HAP-1 (cell line): ENCODE results near the gene UBXN10.

Source experiments
- DNase-seq, 2 experiments: peaks; one replicate each; pipeline ENCODE4 v3.0.0-alpha.2; 2016 to 2020; ENCODE audit warnings: low spot score in 2 of 2
- H3K27me3 ChIP-seq: fragments of 250-450 bp; sonication (Bioruptor Pico); 2 replicates; pipeline ENCODE4 v1.5.1; 2020; ENCODE audit warnings: low read depth, mild to moderate bottlenecking, moderate library complexity
- H3K36me3 ChIP-seq: fragments of 250-450 bp; sonication (Bioruptor Pico); replicated peaks from 2 replicates; pipeline ENCODE4 v1.5.1; 2020; ENCODE audit warnings: mild to moderate bottlenecking
- H3K4me1 ChIP-seq: fragments of 250-450 bp; sonication (Bioruptor Pico); 2 replicates; pipeline ENCODE4 v1.5.1; 2020; ENCODE audit warnings: mild to moderate bottlenecking
- H3K4me3 ChIP-seq: fragments of 250-450 bp; sonication (Bioruptor Pico); 2 replicates; pipeline ENCODE4 v1.5.1; 2020; ENCODE audit warnings: mild to moderate bottlenecking, moderate library complexity
- H3K9me3 ChIP-seq: fragments of 250-450 bp; sonication (Bioruptor Pico); 2 replicates; pipeline ENCODE4 v1.5.1; 2020; ENCODE audit warnings: mild to moderate bottlenecking, moderate library complexity
- in situ Hi-C: fragments of 300-500 bp; cut with MboI; formaldehyde crosslinking; loops from 3 replicates; pipeline ENCODE4 v1.14.3; 2020; ENCODE audit warnings: low sequenced_read_pairs, inconsistent platforms, mixed read lengths

The UBXN10 gene

GRCh38 chr1:20165522-20165951 lies 20.4 kb upstream of the UBXN10 start:
- Histone ChIP-seq H3K4me3 (no peak overlapping the region), H3K36me3 (no peaks in the 10 kb centered on the region), H3K4me1 (no peaks in the 10 kb centered on the region), H3K9me3 (no peaks in the 10 kb centered on the region), H3K27me3 (peaks cover 11% of the 10 kb centered on the region)
- peak in 1 of 2 experiments; percentile 6 for DNase-seq
- in situ Hi-C loops, result no loop called here

- Histone ChIP-seq H3K9me3 (no peaks in the 10 kb centered on the region), H3K4me1 (no peaks in the 10 kb centered on the region), H3K4me3 (no peak overlapping the region), H3K27me3 (peaks cover 11% of the 10 kb centered on the region), H3K36me3 (no peaks in the 10 kb centered on the region)
- no peak for DNase-seq
- in situ Hi-C loops, result no loop called here
These were observed 19.8 kb upstream of the UBXN10 start for GRCh38 chr1:20166051-20166450.

DNA sequence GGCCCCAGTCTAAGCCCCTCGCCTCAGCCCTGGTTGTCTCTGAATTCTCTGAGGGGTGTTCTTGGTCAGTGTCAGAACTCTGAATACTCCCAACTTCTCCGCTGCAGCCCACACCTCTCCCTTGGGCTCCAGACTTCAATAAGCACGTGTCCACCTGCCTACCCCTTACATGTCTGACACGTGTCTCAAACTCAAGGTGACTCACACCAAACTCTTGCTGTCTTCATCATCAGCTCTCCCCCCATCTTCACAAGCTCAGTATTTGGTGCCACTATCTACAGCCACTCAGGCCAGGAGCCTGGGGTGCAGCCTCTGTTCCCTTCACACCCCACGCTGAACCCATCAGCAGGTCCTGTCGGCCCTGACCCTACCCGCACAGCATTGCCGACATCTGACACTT lies 18.8 kb upstream of the UBXN10 start:
- no peaks in the 10 kb centered on the region for H3K4me1 ChIP-seq
- peaks cover 11% of the 10 kb centered on the region for H3K27me3 ChIP-seq
- no peaks in the 10 kb centered on the region for H3K36me3 ChIP-seq
- in situ Hi-C loops, result no loop called here
- no peak for DNase-seq
- H3K4me3 ChIP-seq, result no peak overlapping the region
- H3K9me3 ChIP-seq, result no peaks in the 10 kb centered on the region

DNA sequence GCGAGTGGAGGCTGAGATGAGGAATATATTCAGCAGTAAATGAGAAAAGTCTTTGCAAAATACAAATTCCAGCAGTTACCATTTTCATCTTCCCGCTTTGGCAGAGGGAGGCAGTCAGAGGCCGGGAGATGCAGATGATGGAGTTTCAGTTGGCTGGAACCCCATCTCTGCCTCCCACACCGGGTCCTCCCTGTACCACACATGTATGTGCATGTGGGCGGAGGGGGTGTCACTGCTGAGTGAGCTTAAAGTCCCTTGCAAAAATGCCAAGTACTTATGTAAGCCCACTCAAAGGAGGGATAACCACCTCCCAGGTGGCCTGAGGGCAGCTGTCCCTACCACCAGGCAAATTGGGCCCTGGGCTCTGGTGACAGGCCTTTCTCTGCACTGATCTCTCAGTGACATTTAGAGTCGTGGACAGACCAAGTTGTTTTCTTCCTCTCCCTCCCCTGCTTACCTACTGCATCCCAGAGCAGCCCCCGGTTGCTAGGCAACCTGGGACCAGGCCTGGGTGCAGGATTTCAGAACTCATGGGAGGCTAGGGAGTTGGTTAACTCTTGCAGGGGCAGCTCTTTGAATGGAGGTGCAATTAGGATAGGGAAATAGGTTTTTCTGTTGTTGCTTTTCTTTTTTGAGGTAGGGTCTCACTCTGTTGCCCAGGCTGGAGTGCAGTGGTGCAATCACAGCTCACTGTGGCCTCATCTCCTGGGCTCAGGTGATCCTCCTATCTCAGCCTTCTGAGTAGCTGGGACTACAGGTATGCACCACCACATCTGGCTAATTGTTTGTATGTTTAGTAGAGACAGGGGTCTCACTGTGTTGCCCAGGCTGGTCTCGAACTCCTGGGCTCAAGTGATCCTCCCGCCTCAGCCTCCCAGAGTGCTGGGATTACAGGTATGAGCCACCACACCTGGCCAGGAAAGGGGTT lies 17.1 kb upstream of the UBXN10 start:
- in situ Hi-C loops, result no loop called here
- Histone ChIP-seq H3K4me3 (no peak overlapping the region), H3K36me3 (no peaks in the 10 kb centered on the region), H3K27me3 (peaks cover 11% of the 10 kb centered on the region), H3K4me1 (no peaks in the 10 kb centered on the region), H3K9me3 (no peaks in the 10 kb centered on the region)
- DNase-seq, result no peak

DNA sequence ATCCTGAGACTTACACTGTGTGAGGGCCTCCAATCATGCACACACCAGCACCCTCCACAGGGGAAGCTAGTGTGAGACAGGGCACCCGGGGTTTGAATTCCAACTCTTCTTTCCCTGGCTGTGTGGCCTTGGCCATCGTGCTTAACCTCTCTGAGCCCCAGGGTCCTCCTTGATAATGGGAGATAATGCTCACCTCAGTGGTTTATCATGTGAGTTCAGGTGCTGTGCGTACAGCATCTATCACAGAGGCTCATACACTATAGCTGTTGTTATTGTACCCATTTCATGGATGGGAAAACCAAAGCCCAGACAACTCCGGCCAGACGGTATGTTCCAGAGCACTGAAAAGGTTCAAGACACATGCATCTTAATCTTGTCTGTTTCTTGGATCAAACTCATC lies 16.0 kb upstream of the UBXN10 start:
- Histone ChIP-seq H3K9me3 (no peaks in the 10 kb centered on the region), H3K36me3 (no peaks in the 10 kb centered on the region), H3K27me3 (peaks cover 7% of the 10 kb centered on the region), H3K4me3 (no peak overlapping the region), H3K4me1 (no peaks in the 10 kb centered on the region)
- no peak for DNase-seq
- in situ Hi-C loops, result no loop called here

DNA sequence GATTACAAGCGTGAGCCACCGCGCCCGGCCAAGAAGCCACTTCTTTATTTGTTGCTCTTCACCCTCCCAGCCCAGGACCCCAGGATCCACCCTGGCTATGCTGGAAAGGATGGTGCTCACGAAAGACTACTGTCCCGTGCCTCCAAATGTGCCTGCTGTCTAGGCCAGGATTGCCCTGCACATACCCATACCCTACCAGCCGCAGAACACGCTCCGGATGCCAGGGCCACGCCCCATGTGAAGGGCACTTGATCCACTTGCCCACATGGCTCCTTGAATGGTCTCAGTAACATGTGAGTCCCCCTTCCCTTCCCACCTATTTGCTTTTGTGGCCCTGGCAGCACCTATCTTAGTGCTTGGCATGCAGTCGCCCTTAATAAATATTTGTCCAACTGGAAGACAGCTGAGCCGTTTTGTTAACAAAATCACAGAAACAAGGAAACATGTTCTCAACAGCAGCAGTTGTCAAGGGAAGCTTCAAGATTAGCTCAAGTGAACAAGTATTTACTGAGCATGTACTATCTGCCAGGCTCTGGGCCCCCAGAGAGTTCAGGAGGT lies 13.8 kb upstream of the UBXN10 start:
- H3K4me3 ChIP-seq, result no peak overlapping the region
- no peaks in the 10 kb centered on the region for H3K27me3 ChIP-seq
- no peaks in the 10 kb centered on the region for H3K9me3 ChIP-seq
- H3K36me3 ChIP-seq, result no peaks in the 10 kb centered on the region
- H3K4me1 ChIP-seq, result no peaks in the 10 kb centered on the region
- DNase-seq, result no peak
- in situ Hi-C loops, result no loop called here

GRCh38 chr1:20174937-20175666 lies 10.8 kb upstream of the UBXN10 start:
- in situ Hi-C loops, result no loop called here
- no peak overlapping the region for H3K4me3 ChIP-seq
- no peak for DNase-seq

DNA sequence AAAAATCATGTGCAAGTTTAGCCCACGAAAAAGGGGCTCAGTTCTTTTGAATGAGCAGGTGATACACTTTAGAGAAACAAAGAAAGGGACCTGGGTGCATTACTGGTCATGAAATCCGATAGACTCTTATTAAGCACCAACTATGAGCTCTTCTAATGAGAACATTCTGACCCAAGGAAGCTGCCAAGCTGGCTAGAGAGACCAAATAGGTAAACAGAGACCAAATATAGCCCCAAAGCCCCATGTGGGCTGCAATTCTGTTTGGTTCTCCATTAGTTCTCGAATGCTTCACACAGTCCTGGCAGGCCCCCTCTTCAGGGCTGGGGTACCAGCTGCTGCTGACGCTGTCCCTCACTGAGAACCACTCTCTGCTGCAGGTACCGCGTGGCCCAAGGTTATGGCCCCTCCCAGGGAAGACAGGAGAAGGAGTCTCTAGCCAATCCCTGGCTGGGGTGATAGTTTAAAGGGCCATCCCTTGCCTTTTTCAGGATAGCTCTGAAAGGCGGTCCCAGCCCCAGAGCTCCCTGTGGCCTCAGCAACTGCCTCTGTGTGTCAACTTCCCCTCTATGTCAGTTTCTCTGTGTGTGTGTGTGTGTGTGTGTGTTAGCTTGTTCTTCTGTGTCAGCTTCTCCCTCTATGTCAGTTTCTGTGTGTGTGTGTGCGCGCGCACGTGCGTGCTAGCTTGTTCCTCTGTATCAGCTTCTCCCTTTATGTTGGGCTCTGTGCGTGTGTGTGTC lies 7.1 kb upstream of the UBXN10 start:
- no peaks in the 10 kb centered on the region for H3K4me1 ChIP-seq
- in situ Hi-C loops, result no loop called here
- DNase-seq, result no peak
- H3K9me3 ChIP-seq, result no peaks in the 10 kb centered on the region
- 0 out of 2 replicates have a peak, but pooled peaks cover 2% of the 10 kb centered on the region for H3K27me3 ChIP-seq
- no peak overlapping the region for H3K4me3 ChIP-seq
- H3K36me3 ChIP-seq, result no peaks in the 10 kb centered on the region

More at GRCh38 chr1:20174937-20175666, 10.8 kb upstream of the UBXN10 start:
- H3K4me1 ChIP-seq, result no peaks in the 10 kb centered on the region
- no peaks in the 10 kb centered on the region for H3K9me3 ChIP-seq
- no peaks in the 10 kb centered on the region for H3K27me3 ChIP-seq
- no peaks in the 10 kb centered on the region for H3K36me3 ChIP-seq

DNA sequence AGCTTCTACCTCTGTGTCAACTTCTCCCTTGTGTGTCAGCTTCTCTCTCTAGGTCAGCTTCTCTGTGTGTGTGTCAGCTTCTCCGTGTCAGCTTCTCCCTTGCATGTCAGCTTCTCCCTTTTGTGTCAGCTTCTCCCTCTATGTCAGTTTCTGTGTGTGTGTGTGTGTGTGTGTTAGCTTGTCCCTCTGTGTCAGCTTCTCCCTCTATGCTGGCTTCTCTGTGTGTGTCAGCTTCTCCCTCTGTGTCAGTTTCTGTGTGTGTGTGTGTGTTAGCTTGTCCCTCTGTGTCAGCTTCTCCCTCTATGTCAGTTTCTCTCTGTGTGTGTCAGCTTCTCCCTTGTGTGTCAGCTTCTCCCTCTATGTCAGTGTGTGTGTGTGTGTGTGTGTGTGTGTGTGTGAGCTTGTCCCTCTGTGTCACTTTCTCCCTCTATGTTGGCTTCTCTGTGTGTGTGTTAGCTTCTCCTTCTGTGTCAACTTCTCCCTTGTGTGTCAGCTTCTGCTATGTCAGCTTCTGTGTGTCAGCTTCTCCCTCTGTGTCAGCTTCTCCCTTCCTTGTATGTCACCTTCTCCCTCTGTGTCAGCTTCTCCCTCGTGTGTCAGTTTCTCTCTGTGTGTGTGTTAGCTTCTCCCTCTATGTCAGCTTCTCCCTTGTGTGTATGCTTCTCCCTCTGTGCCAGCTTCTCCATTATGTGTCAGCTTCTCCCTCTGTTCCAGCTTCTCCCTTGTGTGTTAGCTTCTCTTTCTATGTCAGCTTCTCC lies 6.3 kb upstream of the UBXN10 start:
- Histone ChIP-seq H3K9me3 (no peaks in the 10 kb centered on the region), H3K27me3 (peaks cover 2% of the 10 kb centered on the region; the same call in 1 of the 2 replicates), H3K4me3 (no peak overlapping the region), H3K36me3 (no peaks in the 10 kb centered on the region), H3K4me1 (no peaks in the 10 kb centered on the region)
- in situ Hi-C loops, result no loop called here
- DNase-seq, result no peak

DNA sequence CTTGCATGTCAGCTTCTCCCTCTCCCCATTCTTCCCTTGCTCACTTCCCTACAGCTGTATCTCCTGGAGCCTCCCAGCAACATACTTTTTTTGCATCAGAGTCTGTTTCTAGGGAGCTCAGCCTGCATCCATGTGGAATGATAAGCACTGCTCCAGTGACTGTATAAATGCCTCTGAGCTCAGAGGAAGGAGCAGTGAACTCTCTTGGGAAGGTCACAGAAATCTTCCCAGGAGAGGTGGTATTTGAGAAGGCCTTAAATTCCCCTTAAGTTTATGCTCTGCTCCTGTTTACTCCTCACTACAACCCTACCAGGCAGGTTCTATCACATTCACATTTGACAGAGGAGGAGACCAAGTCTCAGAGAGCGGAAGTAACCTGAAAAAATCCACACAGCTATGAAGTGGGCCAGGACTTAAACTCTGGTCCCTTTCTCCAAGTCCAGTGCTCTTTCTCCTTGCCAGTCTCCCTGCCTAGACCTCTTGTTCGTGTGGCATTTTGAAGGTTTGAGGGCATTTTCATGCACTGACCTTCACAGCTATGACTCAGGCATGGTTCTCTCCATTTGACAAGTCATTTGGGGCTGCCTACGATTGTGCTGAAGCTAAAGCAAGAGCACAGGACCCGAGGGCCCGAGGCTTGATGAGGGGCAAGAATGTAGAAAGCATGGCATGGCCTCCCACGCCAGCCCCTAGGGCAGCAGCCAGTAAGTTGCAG lies 5.6 kb upstream of the UBXN10 start:
- in situ Hi-C loops, result no loop called here
- H3K27me3 ChIP-seq, result peaks cover 7% of the 10 kb centered on the region
- no peaks in the 10 kb centered on the region for H3K9me3 ChIP-seq
- no peaks in the 10 kb centered on the region for H3K36me3 ChIP-seq
- H3K4me1 ChIP-seq, result no peaks in the 10 kb centered on the region
- no peak for DNase-seq
- H3K4me3 ChIP-seq, result no peak overlapping the region

DNA sequence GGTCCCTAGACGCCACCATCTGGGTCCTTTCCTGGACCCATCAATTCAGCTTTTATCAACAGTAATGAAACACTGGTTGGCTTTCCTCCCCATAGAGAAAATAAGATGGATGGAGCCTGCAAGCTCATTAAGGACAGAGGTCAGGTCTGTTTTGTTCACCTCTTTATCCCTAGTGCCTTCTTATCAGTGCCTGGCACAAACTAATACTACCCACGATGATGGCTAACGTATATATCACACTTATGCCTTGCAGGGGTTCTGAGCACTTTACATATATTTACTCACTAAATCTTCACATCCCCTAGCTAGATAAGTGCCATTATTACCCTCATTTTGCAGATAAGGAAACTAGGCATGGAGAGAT lies 5.1 kb upstream of the UBXN10 start:
- in situ Hi-C loops, result no loop called here
- H3K36me3 ChIP-seq, result no peaks in the 10 kb centered on the region
- peaks cover 11% of the 10 kb centered on the region for H3K27me3 ChIP-seq
- H3K4me3 ChIP-seq, result no peak overlapping the region
- H3K4me1 ChIP-seq, result no peaks in the 10 kb centered on the region
- no peaks in the 10 kb centered on the region for H3K9me3 ChIP-seq
- DNase-seq, result no peak

GRCh38 chr1:20182415-20182814 lies 3.5 kb upstream of the UBXN10 start:
- in situ Hi-C loops, result no loop called here
- no peaks in the 10 kb centered on the region for H3K4me1 ChIP-seq
- H3K27me3 ChIP-seq, result peaks cover 21% of the 10 kb centered on the region
- no peak overlapping the region for H3K4me3 ChIP-seq
- H3K9me3 ChIP-seq, result no peaks in the 10 kb centered on the region
- H3K36me3 ChIP-seq, result no peaks in the 10 kb centered on the region
- no peak for DNase-seq
